ENCODE data around the gene SLC6A4.

DNA sequence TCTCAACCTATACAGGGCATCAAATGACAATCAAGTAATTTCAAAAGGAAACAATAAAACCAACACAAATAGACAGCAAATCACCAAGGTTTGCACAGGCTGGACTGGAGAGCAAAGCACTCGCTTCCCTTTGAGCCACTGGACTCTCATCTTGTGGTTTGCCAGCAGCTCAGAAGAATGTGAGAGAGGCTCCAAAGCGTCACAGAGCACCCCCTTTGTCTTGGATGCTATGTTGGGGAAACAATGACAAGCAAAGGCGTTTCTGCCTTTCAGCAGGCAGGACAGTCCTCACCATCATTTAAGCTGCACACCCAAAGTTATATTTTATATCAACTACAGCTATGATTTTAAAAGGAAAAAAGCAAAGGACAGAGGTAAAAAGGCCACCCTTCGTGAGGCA lies 13.2 kb downstream of the SLC6A4 start:
- TF ChIP-seq, protein P1, sequence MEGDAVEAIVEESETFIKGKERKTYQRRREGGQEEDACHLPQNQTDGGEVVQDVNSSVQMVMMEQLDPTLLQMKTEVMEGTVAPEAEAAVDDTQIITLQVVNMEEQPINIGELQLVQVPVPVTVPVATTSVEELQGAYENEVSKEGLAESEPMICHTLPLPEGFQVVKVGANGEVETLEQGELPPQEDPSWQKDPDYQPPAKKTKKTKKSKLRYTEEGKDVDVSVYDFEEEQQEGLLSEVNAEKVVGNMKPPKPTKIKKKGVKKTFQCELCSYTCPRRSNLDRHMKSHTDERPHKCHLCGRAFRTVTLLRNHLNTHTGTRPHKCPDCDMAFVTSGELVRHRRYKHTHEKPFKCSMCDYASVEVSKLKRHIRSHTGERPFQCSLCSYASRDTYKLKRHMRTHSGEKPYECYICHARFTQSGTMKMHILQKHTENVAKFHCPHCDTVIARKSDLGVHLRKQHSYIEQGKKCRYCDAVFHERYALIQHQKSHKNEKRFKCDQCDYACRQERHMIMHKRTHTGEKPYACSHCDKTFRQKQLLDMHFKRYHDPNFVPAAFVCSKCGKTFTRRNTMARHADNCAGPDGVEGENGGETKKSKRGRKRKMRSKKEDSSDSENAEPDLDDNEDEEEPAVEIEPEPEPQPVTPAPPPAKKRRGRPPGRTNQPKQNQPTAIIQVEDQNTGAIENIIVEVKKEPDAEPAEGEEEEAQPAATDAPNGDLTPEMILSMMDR (conservative IDR thresholded peaks at IDR 0.05): no peak
- TF ChIP-seq ZFX (IDR thresholded peaks at IDR 0.05): no peak

All from C4-2B (cell line).